ENCODE measurements around the gene MAGED1. TPM values are rescaled to one million over a fixed set of nuclear protein-coding genes. Genes with fewer than 3 reads are reported as not detected.
"Not testable (repeated sequence)": the region's sequence is repeated elsewhere in the genome, so short reads cannot be mapped to it uniquely, and the experiment has no call there.

The MAGED1 gene
- total RNA-seq, 1 donor from 2014 or later, result 11.6 TPM

GRCh38 chrX:51899741-51900140 lies 6.3 kb downstream of the MAGED1 start:
- H3K27me3 ChIP-seq (ENCODE audit: control insufficient read depth, insufficient read depth, low read length), result no peaks in the 10 kb centered on the region
- DNase-seq (ENCODE audit: low read depth) (no peak), FAIRE-seq (no peak)
- no peak overlapping the region for H3K4me3 ChIP-seq (ENCODE audit: low read depth, low read length)
- H3K36me3 ChIP-seq (ENCODE audit: control insufficient read depth, insufficient read depth, low read length), result peaks cover 2% of the 10 kb centered on the region
- TF ChIP-seq CTCF (IDR thresholded peaks at IDR 0.05; ENCODE audit: insufficient read depth, low read length, severe bottlenecking), result no peak

- DNase-seq (ENCODE audit: low read depth) (no peak), FAIRE-seq (peak; percentile 66)
- Histone ChIP-seq H3K4me3 (ENCODE audit: low read depth, low read length) (no peak overlapping the region), H3K27me3 (ENCODE audit: control insufficient read depth, insufficient read depth, low read length) (no peaks in the 10 kb centered on the region), H3K36me3 (ENCODE audit: control insufficient read depth, insufficient read depth, low read length) (peaks cover 2% of the 10 kb centered on the region)
- TF ChIP-seq CTCF (IDR thresholded peaks at IDR 0.05; ENCODE audit: insufficient read depth, low read length, severe bottlenecking), result no peak
Measured at GRCh38 chrX:51902510-51903050, 9.2 kb downstream of the MAGED1 start.

GRCh38 chrX:51905152-51905551 lies 11.7 kb downstream of the MAGED1 start:
- not testable (repeated sequence) for H3K36me3 ChIP-seq (ENCODE audit: control insufficient read depth, insufficient read depth, low read length); H3K4me3 ChIP-seq (ENCODE audit: low read depth, low read length); H3K27me3 ChIP-seq (ENCODE audit: control insufficient read depth, insufficient read depth, low read length); DNase-seq (ENCODE audit: low read depth); FAIRE-seq

- no peak for FAIRE-seq
- no peak overlapping the region for H3K4me3 ChIP-seq (ENCODE audit: low read depth, low read length)
- no peak for TF ChIP-seq CTCF (IDR thresholded peaks at IDR 0.05; ENCODE audit: insufficient read depth, low read length, severe bottlenecking)
Measured at GRCh38 chrX:51905711-51906110, 12.3 kb downstream of the MAGED1 start.

GRCh38 chrX:51917604-51918003 lies 24.2 kb downstream of the MAGED1 start:
- TF ChIP-seq CTCF (IDR thresholded peaks at IDR 0.05; ENCODE audit: insufficient read depth, low read length, severe bottlenecking), result no peak
- Histone ChIP-seq H3K4me3 (ENCODE audit: low read depth, low read length) (no peak overlapping the region), H3K36me3 (ENCODE audit: control insufficient read depth, insufficient read depth, low read length) (no peaks in the 10 kb centered on the region), H3K27me3 (ENCODE audit: control insufficient read depth, insufficient read depth, low read length) (no peaks in the 10 kb centered on the region)
- FAIRE-seq (no peak), DNase-seq (ENCODE audit: low read depth) (no peak)

More at GRCh38 chrX:51905711-51906110, 12.3 kb downstream of the MAGED1 start:
- no peaks in the 10 kb centered on the region for H3K36me3 ChIP-seq (ENCODE audit: control insufficient read depth, insufficient read depth, low read length)
- H3K27me3 ChIP-seq (ENCODE audit: control insufficient read depth, insufficient read depth, low read length), result no peaks in the 10 kb centered on the region
- no peak for DNase-seq (ENCODE audit: low read depth)

- H3K36me3 ChIP-seq (ENCODE audit: control insufficient read depth, insufficient read depth, low read length), result no peaks in the 10 kb centered on the region
- H3K27me3 ChIP-seq (ENCODE audit: control insufficient read depth, insufficient read depth, low read length), result no peaks in the 10 kb centered on the region
- H3K4me3 ChIP-seq (ENCODE audit: low read depth, low read length), result no peak overlapping the region
- DNase-seq (ENCODE audit: low read depth), result no peak
- no peak for TF ChIP-seq CTCF (IDR thresholded peaks at IDR 0.05; ENCODE audit: insufficient read depth, low read length, severe bottlenecking)
- no peak for FAIRE-seq
Measured at GRCh38 chrX:51922561-51922960, 29.1 kb downstream of the MAGED1 start.

Data from bronchial epithelial cell (primary cell).